ENCODE measurements around the gene ACD. TPM values are rescaled to one million over a fixed set of nuclear protein-coding genes. Genes with fewer than 3 reads are reported as not detected.

The ACD gene
- total RNA-seq, 2 donors from 2014 or later: 8.8 to 9.7 TPM

DNA sequence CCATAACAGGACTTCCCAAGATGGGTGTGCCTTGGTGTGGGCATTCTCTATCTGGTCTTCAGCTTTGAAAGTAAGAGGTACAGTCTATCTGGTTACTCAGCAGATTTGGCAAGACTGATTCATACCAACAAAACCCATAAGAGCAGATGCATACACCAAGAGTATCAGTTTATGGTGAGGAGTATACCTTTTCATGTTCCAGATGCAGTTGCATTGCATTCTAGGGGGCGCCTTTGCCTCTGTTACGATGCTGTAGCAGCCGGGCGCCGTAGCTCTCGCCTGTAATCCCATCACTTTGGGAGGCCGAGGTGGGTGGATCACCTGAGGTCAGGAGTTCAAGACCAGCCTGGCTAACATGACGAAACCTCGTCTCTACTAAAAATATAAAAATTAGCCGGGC lies 46.3 kb downstream of the ACD start:
- no peak for ATAC-seq
- intact Hi-C loops (cut with DNase I, micrococcal nuclease): no loop called here
- DNase-seq: peak in 1 of 2 donors; percentile 19

GRCh38 chr16:67608364-67608763 lies 51.7 kb downstream of the ACD start:
- DNase-seq (no peak), ATAC-seq (no peak)
- intact Hi-C loops (cut with DNase I, micrococcal nuclease): no loop called here

Other genes starting within 250 kb of the ACD start
- 10 to 100 TPM; 10.7 to 12.5 TPM for gene ZDHHC1, start 243.8 kb downstream of the ACD start, total RNA-seq
- gene HSD11B2, start 229.1 kb downstream of the ACD start, total RNA-seq: 1,000 to 10,000 TPM in 1 of 2 donors, 100 to 1,000 TPM in 1; 723 to 1,005 TPM
- gene ATP6V0D1, start 179.1 kb downstream of the ACD start, total RNA-seq: 100 to 1,000 TPM; 226 to 297 TPM
- gene AGRP, start 176.7 kb downstream of the ACD start, total RNA-seq: not detected
- 10 to 100 TPM; 14.4 to 22.4 TPM for gene RIPOR1, start 131.4 kb downstream of the ACD start, total RNA-seq
- 10 to 100 TPM; 37.0 to 42.2 TPM for gene CTCF, start 97.7 kb downstream of the ACD start, total RNA-seq
- gene CARMIL2, start 15.1 kb downstream of the ACD start, total RNA-seq: 1 to 10 TPM; 2.1 to 3.7 TPM
- gene PARD6A, start 700 bp upstream of the ACD start, total RNA-seq: 1 to 10 TPM; 4.1 to 4.4 TPM
- 1 to 10 TPM; 7.4 to 9.0 TPM for gene ENKD1, start 6.5 kb upstream of the ACD start, total RNA-seq
- 1 to 10 TPM in 1 of 2 donors, under 1 TPM in 1; 0.92 to 1.5 TPM for gene C16orf86, start 6.6 kb upstream of the ACD start, total RNA-seq
- 10 to 100 TPM; 26.8 to 28.7 TPM for gene GFOD2, start 59.1 kb upstream of the ACD start, total RNA-seq
- 10 to 100 TPM; 16.9 to 20.5 TPM for gene RANBP10, start 146.3 kb upstream of the ACD start, total RNA-seq
- gene TSNAXIP1, start 146.6 kb upstream of the ACD start, total RNA-seq: under 1 TPM; 0.12 to 0.75 TPM
- 10 to 100 TPM; 19.3 to 23.8 TPM for gene THAP11, start 182.1 kb upstream of the ACD start, total RNA-seq
- 10 to 100 TPM; 57.1 to 59.8 TPM for gene NUTF2, start 186.7 kb upstream of the ACD start, total RNA-seq
- gene CENPT, start 187.4 kb upstream of the ACD start, total RNA-seq: 10 to 100 TPM; 29.3 to 43.1 TPM
- 10 to 100 TPM; 54.2 to 76.8 TPM for gene EDC4, start 212.8 kb upstream of the ACD start, total RNA-seq
- under 1 TPM in 1 of 2 donors, not detected in 1; 0.67 TPM for gene NRN1L, start 224.6 kb upstream of the ACD start, total RNA-seq
- gene PSKH1, start 233.0 kb upstream of the ACD start, total RNA-seq: 10 to 100 TPM; 31.7 to 36.6 TPM

Data from left colon (tissue), 2 donors.